VCaP (cell line): ENCODE measurements around the gene MAP6.

ENCODE experiments used
- H3K27ac ChIP-seq: fragments of 450-650 bp; 2 replicates; pipeline ENCODE4 v1.5.1; 2017
- CTCF ChIP-seq: fragments of 450-650 bp; conservative IDR thresholded peaks from 2 replicates; pipeline ENCODE4 v1.5.1; 2017; ENCODE audit warnings: mild to moderate bottlenecking, moderate library complexity

The MAP6 gene

GRCh38 chr11:75606099-75606498 is 62.7 kb downstream of the MAP6 start:
- TF ChIP-seq CTCF, result no peak
- H3K27ac ChIP-seq, result no peak overlapping the region

- TF ChIP-seq CTCF, result no peak
- no peak overlapping the region for H3K27ac ChIP-seq
These were observed 64.8 kb downstream of the MAP6 start for GRCh38 chr11:75603791-75604736.

GRCh38 chr11:75602951-75603350 is 65.9 kb downstream of the MAP6 start:
- H3K27ac ChIP-seq, result no peak overlapping the region
- no peak for TF ChIP-seq CTCF

GRCh38 chr11:75601494-75601893 is 67.3 kb downstream of the MAP6 start:
- H3K27ac ChIP-seq, result no peak overlapping the region

GRCh38 chr11:75600356-75600755 is 68.5 kb downstream of the MAP6 start:
- TF ChIP-seq CTCF, result no peak
- H3K27ac ChIP-seq, result no peak overlapping the region

More at GRCh38 chr11:75601494-75601893, 67.3 kb downstream of the MAP6 start:
- TF ChIP-seq CTCF, result no peak

GRCh38 chr11:75598900-75599299 is 69.9 kb downstream of the MAP6 start:
- no peak for TF ChIP-seq CTCF
- H3K27ac ChIP-seq, result no peak overlapping the region

GRCh38 chr11:75598264-75598663 is 70.6 kb downstream of the MAP6 start:
- no peak for TF ChIP-seq CTCF
- H3K27ac ChIP-seq, result no peak overlapping the region
